ENCODE results near the gene KCNN1. TPM values are rescaled to one million over a fixed set of nuclear protein-coding genes. Genes with fewer than 3 reads are reported as not detected.
"Not testable (repeated sequence)": the region's sequence is repeated elsewhere in the genome, so short reads cannot be mapped to it uniquely, and the experiment has no call there.

KCNN1 gene
- under 0.01 and 0.22 TPM in 2 replicates for total RNA-seq

- peak in 1 of 2 donors; percentile 24 for DNase-seq (ENCODE audit: low read depth in 2 of 2)
Observed at GRCh38 chr19:17966550-17967256, at the start of gene KCNN1. Gene KCNN1, plus strand, starts transcription at chr19:17967107. Its CDS starts 6,782 bp downstream, at chr19:17973889.

- DNase-seq (ENCODE audit: low read depth in 2 of 2), result not testable (repeated sequence)
Observed at GRCh38 chr19:17918151-17918550, 48.8 kb upstream of the KCNN1 start.

GRCh38 chr19:17919122-17919521, 47.8 kb upstream of the KCNN1 start:
- DNase-seq (ENCODE audit: low read depth in 2 of 2), result not testable (repeated sequence)

- no peak for DNase-seq (ENCODE audit: low read depth in 2 of 2)
Observed at GRCh38 chr19:17920527-17920926, 46.4 kb upstream of the KCNN1 start.

- DNase-seq (ENCODE audit: low read depth in 2 of 2), result no peak
Observed at GRCh38 chr19:17922138-17922537, 44.8 kb upstream of the KCNN1 start.

GRCh38 chr19:17926044-17926443, 40.9 kb upstream of the KCNN1 start:
- no peak for DNase-seq (ENCODE audit: low read depth in 2 of 2)

- DNase-seq (ENCODE audit: low read depth in 2 of 2), result no peak
Observed at GRCh38 chr19:17929056-17929455, 37.9 kb upstream of the KCNN1 start.

GRCh38 chr19:17931532-17932191, 35.2 kb upstream of the KCNN1 start:
- DNase-seq (ENCODE audit: low read depth in 2 of 2), result no peak

- DNase-seq (ENCODE audit: low read depth in 2 of 2), result peak; percentile 92 to 95
Observed at GRCh38 chr19:17932485-17933338, 34.2 kb upstream of the KCNN1 start, which contains the start of gene CCDC124. Gene CCDC124, plus strand, starts transcription at chr19:17933015. Its CDS starts 3,406 bp downstream, at chr19:17936421.

GRCh38 chr19:17933414-17934129, 33.3 kb upstream of the KCNN1 start:
- DNase-seq (ENCODE audit: low read depth in 2 of 2), result no peak

- DNase-seq (ENCODE audit: low read depth in 2 of 2), result no peak
Observed at GRCh38 chr19:17936379-17936778, 30.5 kb upstream of the KCNN1 start.

GRCh38 chr19:17937371-17937900, 29.5 kb upstream of the KCNN1 start:
- no peak for DNase-seq (ENCODE audit: low read depth in 2 of 2)

GRCh38 chr19:17938092-17938845, 28.6 kb upstream of the KCNN1 start:
- peak; percentile 78 to 80 for DNase-seq (ENCODE audit: low read depth in 2 of 2)

- no peak for DNase-seq (ENCODE audit: low read depth in 2 of 2)
Observed at GRCh38 chr19:17942181-17942580, 24.7 kb upstream of the KCNN1 start.

- DNase-seq (ENCODE audit: low read depth in 2 of 2), result no peak
Observed at GRCh38 chr19:17942582-17943273, 24.2 kb upstream of the KCNN1 start.

GRCh38 chr19:17943274-17944221, 23.4 kb upstream of the KCNN1 start:
- DNase-seq (ENCODE audit: low read depth in 2 of 2), result no peak

- DNase-seq (ENCODE audit: low read depth in 2 of 2), result peak in 1 of 2 donors; percentile 63
Observed at GRCh38 chr19:17944301-17944700, 22.6 kb upstream of the KCNN1 start.

- no peak for DNase-seq (ENCODE audit: low read depth in 2 of 2)
Observed at GRCh38 chr19:17946965-17947784, 19.7 kb upstream of the KCNN1 start.
